SK-N-SH treated with all-trans-retinoic acid at 6 μM for 48 hours (cell line): Measurements from ENCODE around the gene CHD3.

Experiments used
- ATAC-seq: fragments of 200-7000 bp; cut with Tn5 transposase; 3 replicates; pipeline ENCODE4 v1.9.1; 2020; ENCODE audit warnings: mild to moderate bottlenecking, moderate library complexity
- ARNTL ChIP-seq: fragments of 450-650 bp; formaldehyde crosslinking; IDR thresholded peaks from 2 replicates; pipeline ENCODE4 v1.5.0; 2020; ENCODE audit warnings: low read depth, mild to moderate bottlenecking, moderate library complexity, borderline replicate concordance
- BACH2 ChIP-seq: fragments of 250-450 bp; sonication (Bioruptor Pico); IDR thresholded peaks from 2 replicates; pipeline ENCODE4 v1.9.0; 2021; ENCODE audit warnings: mild to moderate bottlenecking, borderline replicate concordance
- CSDC2 ChIP-seq: fragments of 250-450 bp; sonication (Bioruptor Pico); IDR thresholded peaks from 2 replicates; pipeline ENCODE4 v1.5.0; 2020; ENCODE audit warnings: mild to moderate bottlenecking, moderate library complexity
- ESRRG ChIP-seq: fragments of 250-450 bp; sonication (Bioruptor Pico); IDR thresholded peaks from 2 replicates; pipeline ENCODE4 v1.6.1; 2021; ENCODE audit warnings: mild to moderate bottlenecking
- GLIS3 ChIP-seq: fragments of 250-450 bp; sonication (Bioruptor Pico); IDR thresholded peaks from 2 replicates; pipeline ENCODE4 v1.5.0; 2020; ENCODE audit warnings: mild to moderate bottlenecking, moderate library complexity
- ISL1 ChIP-seq: fragments of 250-450 bp; sonication (Bioruptor Pico); IDR thresholded peaks from 2 replicates; pipeline ENCODE4 v2.1.2; 2022; ENCODE audit warnings: mild to moderate bottlenecking, moderate library complexity
- OSR1 ChIP-seq: fragments of 250-450 bp; sonication (Bioruptor Pico); IDR thresholded peaks from 2 replicates; pipeline ENCODE4 v1.8.0; 2022; ENCODE audit warnings: moderate library complexity, mild to moderate bottlenecking, inconsistent platforms
- PPARA ChIP-seq: fragments of 250-450 bp; sonication (Bioruptor Pico); IDR thresholded peaks from 2 replicates; pipeline ENCODE4 v1.5.0; 2020; ENCODE audit warnings: mild to moderate bottlenecking, borderline replicate concordance
- RARB ChIP-seq: fragments of 250-450 bp; sonication (Bioruptor Pico); IDR thresholded peaks from 2 replicates; pipeline ENCODE4 v1.8.0; 2021; ENCODE audit warnings: mild to moderate bottlenecking, moderate library complexity
- SNAI2 ChIP-seq: fragments of 250-450 bp; sonication (Bioruptor Pico); IDR thresholded peaks from 2 replicates; pipeline ENCODE4 v1.5.0; 2020; ENCODE audit warnings: mild to moderate bottlenecking, moderate library complexity
- TCF4 ChIP-seq: fragments of 250-450 bp; sonication (Bioruptor Pico); IDR thresholded peaks from 2 replicates; pipeline ENCODE4 v1.8.0; 2021; ENCODE audit warnings: mild to moderate bottlenecking, moderate library complexity, borderline replicate concordance
- TOX ChIP-seq: fragments of 250-450 bp; sonication (Bioruptor Pico); IDR thresholded peaks from 2 replicates; pipeline ENCODE4 v1.8.0; 2021; ENCODE audit warnings: mild to moderate bottlenecking, moderate library complexity, borderline replicate concordance
- ZC3H10 ChIP-seq: fragments of 250-450 bp; sonication (Bioruptor Pico); IDR thresholded peaks from 2 replicates; pipeline ENCODE4 v1.5.1; 2021; ENCODE audit warnings: mild to moderate bottlenecking, moderate library complexity
- ZFP3 ChIP-seq: fragments of 250-450 bp; sonication (Bioruptor Pico); IDR thresholded peaks from 2 replicates; pipeline ENCODE4 v1.5.0; 2020; ENCODE audit warnings: mild to moderate bottlenecking, moderate library complexity
- ZFP30 ChIP-seq: fragments of 450-650 bp; formaldehyde crosslinking; IDR thresholded peaks from 2 replicates; pipeline ENCODE4 v1.5.0; 2022; ENCODE audit warnings: mild to moderate bottlenecking, moderate library complexity
- ZNF565 ChIP-seq: fragments of 450-650 bp; formaldehyde crosslinking; conservative IDR thresholded peaks from 2 replicates; pipeline ENCODE4 v1.5.0; 2020; ENCODE audit warnings: low read depth, mild to moderate bottlenecking, moderate library complexity
- ZNF70 ChIP-seq: fragments of 450-650 bp; formaldehyde crosslinking; IDR thresholded peaks from 2 replicates; pipeline ENCODE4 v1.5.0; 2020; ENCODE audit warnings: mild to moderate bottlenecking, moderate library complexity
- ZNF8 ChIP-seq: fragments of 450-650 bp; formaldehyde crosslinking; IDR thresholded peaks from 2 replicates; pipeline ENCODE4 v1.5.0; 2020; ENCODE audit warnings: mild to moderate bottlenecking, moderate library complexity
- TF ChIP-seq, protein P1 (sequence below): fragments of 250-450 bp; sonication (Bioruptor Pico); IDR thresholded peaks from 2 replicates; pipeline ENCODE4 v1.8.0; 2020; ENCODE audit warnings: mild to moderate bottlenecking, moderate library complexity, borderline replicate concordance
- TF ChIP-seq, protein P2 (sequence below): fragments of 250-450 bp; sonication (Bioruptor Pico); IDR thresholded peaks from 2 replicates; pipeline ENCODE4 v1.5.0; 2020; ENCODE audit warnings: mild to moderate bottlenecking, moderate library complexity
- TF ChIP-seq, protein P3 (sequence below): fragments of 250-450 bp; sonication (Bioruptor Pico); IDR thresholded peaks from 2 replicates; pipeline ENCODE4 v1.8.0; 2021; ENCODE audit warnings: low read depth, mild to moderate bottlenecking, moderate library complexity, borderline replicate concordance
- TF ChIP-seq, protein P4 (sequence below): fragments of 250-450 bp; sonication (Bioruptor Pico); IDR thresholded peaks from 2 replicates; pipeline ENCODE4 v1.5.1; 2021; ENCODE audit warnings: mild to moderate bottlenecking, moderate library complexity

CHD3 gene

GRCh38 chr17:7851438-7852261 lies 36.9 kb upstream of the CHD3 start:
- peak; percentile 84 for ATAC-seq

GRCh38 chr17:7852262-7852670 lies 36.3 kb upstream of the CHD3 start:
- ATAC-seq: no peak
- no peak for TF ChIP-seq ZFP30 (CRISPR knock-in tag)
- no peak for TF ChIP-seq ZFP3 (CRISPR knock-in tag)
- TF ChIP-seq, protein P1, sequence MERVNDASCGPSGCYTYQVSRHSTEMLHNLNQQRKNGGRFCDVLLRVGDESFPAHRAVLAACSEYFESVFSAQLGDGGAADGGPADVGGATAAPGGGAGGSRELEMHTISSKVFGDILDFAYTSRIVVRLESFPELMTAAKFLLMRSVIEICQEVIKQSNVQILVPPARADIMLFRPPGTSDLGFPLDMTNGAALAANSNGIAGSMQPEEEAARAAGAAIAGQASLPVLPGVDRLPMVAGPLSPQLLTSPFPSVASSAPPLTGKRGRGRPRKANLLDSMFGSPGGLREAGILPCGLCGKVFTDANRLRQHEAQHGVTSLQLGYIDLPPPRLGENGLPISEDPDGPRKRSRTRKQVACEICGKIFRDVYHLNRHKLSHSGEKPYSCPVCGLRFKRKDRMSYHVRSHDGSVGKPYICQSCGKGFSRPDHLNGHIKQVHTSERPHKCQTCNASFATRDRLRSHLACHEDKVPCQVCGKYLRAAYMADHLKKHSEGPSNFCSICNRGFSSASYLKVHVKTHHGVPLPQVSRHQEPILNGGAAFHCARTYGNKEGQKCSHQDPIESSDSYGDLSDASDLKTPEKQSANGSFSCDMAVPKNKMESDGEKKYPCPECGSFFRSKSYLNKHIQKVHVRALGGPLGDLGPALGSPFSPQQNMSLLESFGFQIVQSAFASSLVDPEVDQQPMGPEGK (CRISPR knock-in tag): no peak
- TF ChIP-seq OSR1 (CRISPR knock-in tag): no peak
- TF ChIP-seq TOX (CRISPR knock-in tag): no peak
- no peak for TF ChIP-seq CSDC2 (CRISPR knock-in tag)
- TF ChIP-seq ZNF8 (CRISPR knock-in tag): no peak
- TF ChIP-seq BACH2 (CRISPR knock-in tag): no peak
- no peak for TF ChIP-seq PPARA (CRISPR knock-in tag)
- no peak for TF ChIP-seq ZNF70
- TF ChIP-seq ZNF565 (CRISPR knock-in tag): no peak
- TF ChIP-seq ZC3H10: no peak
- TF ChIP-seq, protein P2, sequence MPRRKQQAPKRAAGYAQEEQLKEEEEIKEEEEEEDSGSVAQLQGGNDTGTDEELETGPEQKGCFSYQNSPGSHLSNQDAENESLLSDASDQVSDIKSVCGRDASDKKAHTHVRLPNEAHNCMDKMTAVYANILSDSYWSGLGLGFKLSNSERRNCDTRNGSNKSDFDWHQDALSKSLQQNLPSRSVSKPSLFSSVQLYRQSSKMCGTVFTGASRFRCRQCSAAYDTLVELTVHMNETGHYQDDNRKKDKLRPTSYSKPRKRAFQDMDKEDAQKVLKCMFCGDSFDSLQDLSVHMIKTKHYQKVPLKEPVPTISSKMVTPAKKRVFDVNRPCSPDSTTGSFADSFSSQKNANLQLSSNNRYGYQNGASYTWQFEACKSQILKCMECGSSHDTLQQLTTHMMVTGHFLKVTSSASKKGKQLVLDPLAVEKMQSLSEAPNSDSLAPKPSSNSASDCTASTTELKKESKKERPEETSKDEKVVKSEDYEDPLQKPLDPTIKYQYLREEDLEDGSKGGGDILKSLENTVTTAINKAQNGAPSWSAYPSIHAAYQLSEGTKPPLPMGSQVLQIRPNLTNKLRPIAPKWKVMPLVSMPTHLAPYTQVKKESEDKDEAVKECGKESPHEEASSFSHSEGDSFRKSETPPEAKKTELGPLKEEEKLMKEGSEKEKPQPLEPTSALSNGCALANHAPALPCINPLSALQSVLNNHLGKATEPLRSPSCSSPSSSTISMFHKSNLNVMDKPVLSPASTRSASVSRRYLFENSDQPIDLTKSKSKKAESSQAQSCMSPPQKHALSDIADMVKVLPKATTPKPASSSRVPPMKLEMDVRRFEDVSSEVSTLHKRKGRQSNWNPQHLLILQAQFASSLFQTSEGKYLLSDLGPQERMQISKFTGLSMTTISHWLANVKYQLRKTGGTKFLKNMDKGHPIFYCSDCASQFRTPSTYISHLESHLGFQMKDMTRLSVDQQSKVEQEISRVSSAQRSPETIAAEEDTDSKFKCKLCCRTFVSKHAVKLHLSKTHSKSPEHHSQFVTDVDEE (CRISPR knock-in tag): no peak
- TF ChIP-seq ARNTL: no peak
- TF ChIP-seq ESRRG (CRISPR knock-in tag): no peak
- no peak for TF ChIP-seq ISL1 (CRISPR knock-in tag)

More at GRCh38 chr17:7851438-7852261, 36.9 kb upstream of the CHD3 start:
- TF ChIP-seq TCF4 (CRISPR knock-in tag): no peak
- TF ChIP-seq, protein P3, sequence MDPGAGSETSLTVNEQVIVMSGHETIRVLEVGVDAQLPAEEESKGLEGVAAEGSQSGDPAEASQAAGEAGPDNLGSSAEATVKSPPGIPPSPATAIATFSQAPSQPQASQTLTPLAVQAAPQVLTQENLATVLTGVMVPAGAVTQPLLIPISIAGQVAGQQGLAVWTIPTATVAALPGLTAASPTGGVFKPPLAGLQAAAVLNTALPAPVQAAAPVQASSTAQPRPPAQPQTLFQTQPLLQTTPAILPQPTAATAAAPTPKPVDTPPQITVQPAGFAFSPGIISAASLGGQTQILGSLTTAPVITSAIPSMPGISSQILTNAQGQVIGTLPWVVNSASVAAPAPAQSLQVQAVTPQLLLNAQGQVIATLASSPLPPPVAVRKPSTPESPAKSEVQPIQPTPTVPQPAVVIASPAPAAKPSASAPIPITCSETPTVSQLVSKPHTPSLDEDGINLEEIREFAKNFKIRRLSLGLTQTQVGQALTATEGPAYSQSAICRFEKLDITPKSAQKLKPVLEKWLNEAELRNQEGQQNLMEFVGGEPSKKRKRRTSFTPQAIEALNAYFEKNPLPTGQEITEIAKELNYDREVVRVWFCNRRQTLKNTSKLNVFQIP (CRISPR knock-in tag): no peak
- no peak for TF ChIP-seq ESRRG (CRISPR knock-in tag)
- TF ChIP-seq ZNF70: no peak
- TF ChIP-seq, protein P4, sequence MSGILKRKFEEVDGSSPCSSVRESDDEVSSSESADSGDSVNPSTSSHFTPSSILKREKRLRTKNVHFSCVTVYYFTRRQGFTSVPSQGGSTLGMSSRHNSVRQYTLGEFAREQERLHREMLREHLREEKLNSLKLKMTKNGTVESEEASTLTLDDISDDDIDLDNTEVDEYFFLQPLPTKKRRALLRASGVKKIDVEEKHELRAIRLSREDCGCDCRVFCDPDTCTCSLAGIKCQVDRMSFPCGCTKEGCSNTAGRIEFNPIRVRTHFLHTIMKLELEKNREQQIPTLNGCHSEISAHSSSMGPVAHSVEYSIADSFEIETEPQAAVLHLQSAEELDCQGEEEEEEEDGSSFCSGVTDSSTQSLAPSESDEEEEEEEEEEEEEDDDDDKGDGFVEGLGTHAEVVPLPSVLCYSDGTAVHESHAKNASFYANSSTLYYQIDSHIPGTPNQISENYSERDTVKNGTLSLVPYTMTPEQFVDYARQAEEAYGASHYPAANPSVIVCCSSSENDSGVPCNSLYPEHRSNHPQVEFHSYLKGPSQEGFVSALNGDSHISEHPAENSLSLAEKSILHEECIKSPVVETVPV (CRISPR knock-in tag): no peak
- TF ChIP-seq SNAI2 (CRISPR knock-in tag): no peak
- no peak for TF ChIP-seq CSDC2 (CRISPR knock-in tag)
- no peak for TF ChIP-seq PPARA (CRISPR knock-in tag)
- TF ChIP-seq RARB (CRISPR knock-in tag): no peak
- no peak for TF ChIP-seq ZFP3 (CRISPR knock-in tag)
- TF ChIP-seq ZC3H10: no peak
- no peak for TF ChIP-seq ARNTL
- no peak for TF ChIP-seq BACH2 (CRISPR knock-in tag)
- no peak for TF ChIP-seq OSR1 (CRISPR knock-in tag)
- TF ChIP-seq ZNF565 (CRISPR knock-in tag): no peak
- no peak for TF ChIP-seq GLIS3 (CRISPR knock-in tag)
- no peak for TF ChIP-seq TOX (CRISPR knock-in tag)
- TF ChIP-seq, protein P1 (CRISPR knock-in tag): no peak
- TF ChIP-seq, protein P2 (CRISPR knock-in tag): no peak
- TF ChIP-seq ZFP30 (CRISPR knock-in tag): no peak
